IMR-90 (cell line): ENCODE measurements around the gene MAN1C1. TPM values are rescaled to one million over a fixed set of nuclear protein-coding genes. Genes with fewer than 3 reads are reported as not detected.

ENCODE experiments used
- ATAC-seq: fragments of 200-7000 bp; cut with Tn5 transposase; 2 replicates; pipeline ENCODE4 v1.9.1; 2020; ENCODE audit warnings: low read depth, mild to moderate bottlenecking, moderate library complexity
- BruUV-seq: library from RNA; stranded (reverse); fragments of 400-500 nt; replicated peaks from 2 replicates; lab custom pipeline; 2021; lab: Mats Ljungman, UMichigan
- CTCF ChIA-PET: fragments of 300-600 bp; formaldehyde crosslinking; extraction: SDS; loops from one replicate; lab custom pipeline; 2021; ENCODE audit warnings: antibody characterized with exemption; lab: Yijun Ruan, JAX
- POLR2A ChIA-PET: fragments of 300-600 bp; sonication (Branson Sonifier 250); formaldehyde crosslinking; loops from one replicate; lab custom pipeline; 2022; ENCODE audit warnings: antibody characterized with exemption; ENCODE audit not compliant: unreplicated experiment; lab: Charles Lee
- DNase-seq: peaks from one replicate; pipeline ENCODE4 v3.0.0; 2013
- H2AFZ ChIP-seq: replicated peaks from 2 replicates; pipeline ENCODE3; 2013; ENCODE audit warnings: low read length, mild to moderate bottlenecking; ENCODE audit not compliant: poor library complexity
- H2AK5ac ChIP-seq: 2 replicates; pipeline ENCODE4 v1.6.1; 2013; ENCODE audit warnings: low read depth, low read length, inconsistent platforms
- H2AK9ac ChIP-seq: replicated peaks from 2 replicates; pipeline ENCODE3; 2013; ENCODE audit warnings: mild to moderate bottlenecking, low read depth, low read length, moderate library complexity; ENCODE audit not compliant: poor library complexity
- H2BK120ac ChIP-seq: 2 replicates; pipeline ENCODE4 v1.6.1; 2013; ENCODE audit warnings: low read depth, low read length, inconsistent platforms
- H2BK15ac ChIP-seq: 3 replicates; pipeline ENCODE4 v1.6.1; 2013; ENCODE audit warnings: low read depth, low read length, inconsistent platforms
- H2BK20ac ChIP-seq: 2 replicates; pipeline ENCODE4 v1.6.1; 2013; ENCODE audit warnings: low read depth, mild to moderate bottlenecking, inconsistent platforms, low read length, moderate library complexity
- H2BK5ac ChIP-seq: 2 replicates; pipeline ENCODE4 v1.6.1; 2013; ENCODE audit warnings: mild to moderate bottlenecking, low read depth, low read length, inconsistent platforms; ENCODE audit not compliant: poor library complexity, severe bottlenecking
- H3K14ac ChIP-seq: replicated peaks from 2 replicates; pipeline ENCODE4 v1.6.1; 2013; ENCODE audit warnings: low read depth, low read length, inconsistent platforms
- H3K18ac ChIP-seq: 2 replicates; pipeline ENCODE4 v1.6.1; 2013; ENCODE audit warnings: low read depth, low read length, control low read depth
- H3K23ac ChIP-seq: 2 replicates; pipeline ENCODE4 v1.6.1; 2013; ENCODE audit warnings: low read depth, low read length, inconsistent platforms
- H3K27ac ChIP-seq: 2 replicates; pipeline ENCODE4 v1.5.1; 2013; ENCODE audit warnings: mild to moderate bottlenecking, control low read depth, low read length; ENCODE audit not compliant: insufficient read depth
- H3K27me3 ChIP-seq: 2 replicates; pipeline ENCODE4 v1.6.1; 2013; ENCODE audit warnings: low read length; ENCODE audit not compliant: control insufficient read depth, insufficient read depth
- H3K36me3 ChIP-seq: 2 replicates; pipeline ENCODE4 v1.6.1; 2013; ENCODE audit warnings: low read length, mixed read lengths; ENCODE audit not compliant: control insufficient read depth, insufficient read depth
- H3K4ac ChIP-seq: 2 replicates; pipeline ENCODE4 v1.6.1; 2013; ENCODE audit warnings: low read depth, low read length, inconsistent platforms
- H3K4me1 ChIP-seq: 2 replicates; pipeline ENCODE4 v1.6.1; 2013; ENCODE audit warnings: low read length, mixed read lengths; ENCODE audit not compliant: control insufficient read depth, insufficient read depth
- H3K4me2 ChIP-seq: 2 replicates; pipeline ENCODE4 v1.6.1; 2013; ENCODE audit warnings: low read depth, mild to moderate bottlenecking, control low read depth, low read length, moderate library complexity
- H3K4me3 ChIP-seq: 2 replicates; pipeline ENCODE4 v1.5.1; 2013; ENCODE audit warnings: low read depth, mild to moderate bottlenecking, control low read depth, low read length, moderate library complexity; ENCODE audit not compliant: insufficient read depth
- H3K56ac ChIP-seq: 2 replicates; pipeline ENCODE4 v1.6.1; 2013; ENCODE audit warnings: low read length, inconsistent platforms; ENCODE audit not compliant: insufficient read depth; ENCODE audit errors: extremely low read depth
- H3K79me1 ChIP-seq, 2 experiments: 2 replicates each; pipeline ENCODE4 v1.6.1; 2013; ENCODE audit warnings: low read length in 2 of 2, inconsistent platforms in 1 of 2, low read depth in 1 of 2
- H3K9ac ChIP-seq: 2 replicates; pipeline ENCODE4 v1.6.1; 2013; ENCODE audit warnings: low read depth, low read length, control low read depth
- H3K9me1 ChIP-seq: 2 replicates; pipeline ENCODE4 v1.6.1; 2013; ENCODE audit warnings: low read length, inconsistent platforms; ENCODE audit not compliant: insufficient read depth
- H3K9me3 ChIP-seq: 2 replicates; pipeline ENCODE4 v1.6.1; 2013; ENCODE audit warnings: low read length; ENCODE audit not compliant: control insufficient read depth, insufficient read depth
- H4K20me1 ChIP-seq: 2 replicates; pipeline ENCODE4 v1.6.1; 2013; ENCODE audit warnings: low read length, inconsistent platforms; ENCODE audit not compliant: insufficient read depth
- H4K5ac ChIP-seq: 2 replicates; pipeline ENCODE4 v1.6.1; 2013; ENCODE audit warnings: mild to moderate bottlenecking, low read depth, low read length, control low read depth
- H4K8ac ChIP-seq, 2 experiments: 2 replicates each; pipeline ENCODE4 v1.6.1; 2013; ENCODE audit warnings: low read depth in 2 of 2, low read length in 2 of 2, control low read depth in 1 of 2, inconsistent platforms in 1 of 2
- H4K91ac ChIP-seq: 2 replicates; pipeline ENCODE4 v1.6.1; 2013; ENCODE audit warnings: low read depth, low read length, inconsistent platforms; ENCODE audit not compliant: insufficient read depth
- BHLHE40 ChIP-seq: fragments of 150-350 bp; IDR thresholded peaks from 2 replicates; pipeline ENCODE4 v1.6.1; 2016; ENCODE audit warnings: mild to moderate bottlenecking, low read depth, low read length
- CEBPB ChIP-seq: IDR thresholded peaks from 2 replicates; pipeline ENCODE4 v1.6.1; 2012; ENCODE audit warnings: low read depth, low read length, improper control_type of control experiment
- FOS ChIP-seq: fragments of 150-350 bp; IDR thresholded peaks from 2 replicates; pipeline ENCODE4 v1.6.1; 2016; ENCODE audit warnings: low read depth, low read length
- MXI1 ChIP-seq: IDR thresholded peaks from 2 replicates; pipeline ENCODE4 v1.6.1; 2012; ENCODE audit warnings: low read depth, mild to moderate bottlenecking, low read length, moderate library complexity, borderline replicate concordance
- NFE2L2 ChIP-seq: fragments of 150-350 bp; IDR thresholded peaks from 2 replicates; pipeline ENCODE4 v1.6.1; 2016; ENCODE audit warnings: low read depth, mild to moderate bottlenecking, low read length
- POLR2A ChIP-seq: IDR thresholded peaks from 2 replicates; pipeline ENCODE4 v1.6.1; 2012; ENCODE audit warnings: mild to moderate bottlenecking, low read depth, low read length
- RCOR1 ChIP-seq: IDR thresholded peaks from 2 replicates; pipeline ENCODE4 v1.6.1; 2012; ENCODE audit warnings: mild to moderate bottlenecking, low read length, improper control_type of control experiment; ENCODE audit not compliant: insufficient replicate concordance
- RFX5 ChIP-seq: IDR thresholded peaks from 2 replicates; pipeline ENCODE4 v1.8.0; 2012; ENCODE audit warnings: low read depth, mild to moderate bottlenecking, low read length, moderate library complexity
- SMC3 ChIP-seq: fragments of 150-350 bp; IDR thresholded peaks from 2 replicates; pipeline ENCODE4 v1.6.1; 2016; ENCODE audit warnings: low read depth, mild to moderate bottlenecking, antibody characterized with exemption, low read length, moderate library complexity
- WGBS, 2 experiments: methylation state at CpG; one replicate each; pipeline versions ENCODE4 v1.1.5 to v1.1.7; 2013; ENCODE audit warnings: missing lambda C conversion rate in 2 of 2; ENCODE audit not compliant: insufficient read length in 1 of 2; ENCODE audit errors: extremely low coverage in 2 of 2; 5-methylcytosine and 5-hydroxymethylcytosine counted together
- dilution Hi-C: fragments of 300-500 bp; cut with HindIII; formaldehyde crosslinking; loops from one replicate; pipeline ENCODE4 v1.14.3; 2018; ENCODE audit warnings: low sequenced_read_pairs; ENCODE audit not compliant: unreplicated experiment
- in situ Hi-C: fragments of 300-500 bp; cut with MboI; formaldehyde crosslinking; loops from 3 replicates; pipeline ENCODE4 v1.14.3; 2019; ENCODE audit warnings: low sequenced_read_pairs, inconsistent platforms, mixed read lengths
- intact Hi-C: fragments of 100-400 bp; cut with micrococcal nuclease; formaldehyde crosslinking; loops from 2 replicates; pipeline ENCODE4 v1.10.0; 2022
- polyA plus RNA-seq, 3 experiments: library from polyadenylated mRNA; depleted of rRNA; stranded (reverse); fragments of >200 nt; gene quantifications; 2 replicates each; pipeline ENCODE4 v1.2.3, GENCODE V29; 2012; ENCODE audit warnings: low replicate concordance in 1 of 3
- total RNA-seq: library from RNA; depleted of rRNA; stranded (reverse); fragments of >200 nt; gene quantifications from 2 replicates; pipeline ENCODE4 v1.2.3, GENCODE V29; 2012
- TF ChIP-seq, protein P1 (sequence below): conservative IDR thresholded peaks from 2 replicates; pipeline ENCODE4 v1.5.1; 2012; ENCODE audit warnings: mild to moderate bottlenecking, low read depth, low read length, improper control_type of control experiment
- TF ChIP-seq, protein P2 (sequence below): fragments of 150-350 bp; IDR thresholded peaks from 2 replicates; pipeline ENCODE4 v1.6.1; 2017; ENCODE audit warnings: mild to moderate bottlenecking, antibody characterized with exemption, low read length, low read depth

Gene MAN1C1
- total and polyA plus RNA-seq, 2 of the 4 experiments (the other 2 are of a cell fraction) = 3.2 to 11.3 TPM

DNA sequence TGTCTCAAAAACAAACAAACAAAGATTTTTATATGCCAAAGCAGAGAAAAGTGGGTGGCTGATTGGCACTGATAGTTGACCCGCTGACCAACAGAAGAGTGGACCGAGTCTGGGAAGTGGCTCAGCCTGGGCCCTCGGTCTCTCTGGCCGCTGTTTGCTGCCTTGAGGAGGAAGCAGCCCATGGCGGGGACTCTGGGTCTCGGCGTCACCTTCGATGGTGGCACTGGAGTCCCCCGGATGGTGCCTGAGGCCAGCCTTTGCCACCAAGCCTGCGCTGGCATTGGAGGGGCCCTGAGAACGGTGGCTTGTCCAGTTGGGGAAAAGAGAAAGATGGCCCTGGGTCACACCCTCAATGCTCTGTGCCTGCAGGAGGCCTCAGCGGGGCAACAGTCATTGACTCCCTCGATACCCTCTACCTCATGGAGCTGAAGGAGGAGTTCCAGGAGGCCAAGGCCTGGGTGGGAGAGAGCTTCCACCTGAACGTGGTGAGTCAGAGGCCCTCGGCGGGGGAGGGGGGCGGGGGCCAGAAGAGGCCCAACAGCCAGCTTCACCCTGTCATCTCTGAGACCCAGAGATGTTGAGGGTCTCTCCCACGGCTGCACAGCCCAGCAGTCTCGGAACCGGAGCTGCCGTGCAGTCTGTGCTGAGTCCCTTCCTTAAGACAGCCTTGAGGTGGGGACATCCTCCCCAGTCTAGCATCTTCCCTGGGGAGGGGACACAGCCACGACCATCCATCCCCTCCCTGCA, 129.9 kb downstream of the MAN1C1 start:
- Histone ChIP-seq H3K14ac (no peak overlapping the region), H3K4me1 (peaks cover 8% of the 10 kb centered on the region; the same call in 1 of the 2 replicates), H3K4ac (no peak overlapping the region), H3K4me2 (no peak overlapping the region), H4K5ac (no peak overlapping the region), H3K23ac (no peak overlapping the region), H3K36me3 (peaks cover 8% of the 10 kb centered on the region; the same call in 1 of the 2 replicates), H4K91ac (no peak overlapping the region), H2AFZ (no peak overlapping the region), H3K56ac (no peak overlapping the region), H2AK9ac (no peak overlapping the region), H2BK15ac (no peak overlapping the region), H3K79me1 (no peaks in the 10 kb centered on the region), H2AK5ac (no peak overlapping the region), H3K9ac (no peak overlapping the region), H3K9me3 (no peaks in the 10 kb centered on the region), H2BK20ac (no peak overlapping the region), H3K27ac (no peak overlapping the region), H3K4me3 (no peak overlapping the region), H4K8ac (no peak overlapping the region), H2BK5ac (no peak overlapping the region), H3K18ac (no peak overlapping the region), H3K9me1 (no peaks in the 10 kb centered on the region), H2BK120ac (no peak overlapping the region), H3K27me3 (no peaks in the 10 kb centered on the region; the same call in 1 of the 2 replicates), H4K20me1 (no peaks in the 10 kb centered on the region)
- in situ Hi-C loops = no loop called here
- TF ChIP-seq NFE2L2 (no peak), BHLHE40 (no peak), RFX5 (no peak), POLR2A (no peak), FOS (no peak), MXI1 (no peak), CEBPB (no peak), RCOR1 (no peak), SMC3 (no peak)
- TF ChIP-seq, protein P1, sequence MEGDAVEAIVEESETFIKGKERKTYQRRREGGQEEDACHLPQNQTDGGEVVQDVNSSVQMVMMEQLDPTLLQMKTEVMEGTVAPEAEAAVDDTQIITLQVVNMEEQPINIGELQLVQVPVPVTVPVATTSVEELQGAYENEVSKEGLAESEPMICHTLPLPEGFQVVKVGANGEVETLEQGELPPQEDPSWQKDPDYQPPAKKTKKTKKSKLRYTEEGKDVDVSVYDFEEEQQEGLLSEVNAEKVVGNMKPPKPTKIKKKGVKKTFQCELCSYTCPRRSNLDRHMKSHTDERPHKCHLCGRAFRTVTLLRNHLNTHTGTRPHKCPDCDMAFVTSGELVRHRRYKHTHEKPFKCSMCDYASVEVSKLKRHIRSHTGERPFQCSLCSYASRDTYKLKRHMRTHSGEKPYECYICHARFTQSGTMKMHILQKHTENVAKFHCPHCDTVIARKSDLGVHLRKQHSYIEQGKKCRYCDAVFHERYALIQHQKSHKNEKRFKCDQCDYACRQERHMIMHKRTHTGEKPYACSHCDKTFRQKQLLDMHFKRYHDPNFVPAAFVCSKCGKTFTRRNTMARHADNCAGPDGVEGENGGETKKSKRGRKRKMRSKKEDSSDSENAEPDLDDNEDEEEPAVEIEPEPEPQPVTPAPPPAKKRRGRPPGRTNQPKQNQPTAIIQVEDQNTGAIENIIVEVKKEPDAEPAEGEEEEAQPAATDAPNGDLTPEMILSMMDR = no peak
- TF ChIP-seq, protein P2, sequence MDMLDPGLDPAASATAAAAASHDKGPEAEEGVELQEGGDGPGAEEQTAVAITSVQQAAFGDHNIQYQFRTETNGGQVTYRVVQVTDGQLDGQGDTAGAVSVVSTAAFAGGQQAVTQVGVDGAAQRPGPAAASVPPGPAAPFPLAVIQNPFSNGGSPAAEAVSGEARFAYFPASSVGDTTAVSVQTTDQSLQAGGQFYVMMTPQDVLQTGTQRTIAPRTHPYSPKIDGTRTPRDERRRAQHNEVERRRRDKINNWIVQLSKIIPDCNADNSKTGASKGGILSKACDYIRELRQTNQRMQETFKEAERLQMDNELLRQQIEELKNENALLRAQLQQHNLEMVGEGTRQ = no peak
- dilution Hi-C loops = no loop called here
- intact Hi-C loops = no loop called here
- ChIA-PET CTCF (no interaction called here), POLR2A (no interaction called here)
- BruUV-seq = no TSS peak
- ATAC-seq (no peak), DNase-seq (no peak)
- 96% methylated on average over 8 of the region's 22 CpGs; no CpG with 5 or more reads in 1 of the 2 experiments for WGBS, 2 experiments
